GM23338 (cell line): ENCODE data around the gene ADPGK. TPM values are rescaled to one million over a fixed set of nuclear protein-coding genes. Genes with fewer than 3 reads are reported as not detected.

Experiments
- ATAC-seq: fragments of 200-7000 bp; cut with Tn5 transposase; 3 replicates; pipeline ENCODE4 v1.9.1; 2020
- DNase-seq: peaks from one replicate; pipeline ENCODE4 v3.0.0-alpha.2; 2015; ENCODE audit warnings: low spot score
- H2AFZ ChIP-seq: fragments of 200-600 bp; sonication (generic); 2 replicates; pipeline ENCODE4 v1.8.0; 2016; ENCODE audit warnings: antibody characterized with exemption, mild to moderate bottlenecking, moderate library complexity
- H3F3A ChIP-seq: fragments of 200-600 bp; sonication (generic); replicated peaks from 2 replicates; pipeline ENCODE4 v1.8.0; 2017; ENCODE audit warnings: antibody characterized with exemption, mixed run types, low read depth
- H3K27ac ChIP-seq: fragments of 200-600 bp; sonication (generic); 2 replicates; pipeline ENCODE4 v1.6.1; 2016; ENCODE audit warnings: low read depth
- H3K27me3 ChIP-seq: fragments of 200-600 bp; sonication (generic); 2 replicates; pipeline ENCODE4 v1.8.0; 2016; ENCODE audit warnings: mild to moderate bottlenecking, mixed run types, moderate library complexity; ENCODE audit not compliant: insufficient read depth
- H3K36me3 ChIP-seq: fragments of 200-600 bp; sonication (generic); 2 replicates; pipeline ENCODE4 v1.8.0; 2016; ENCODE audit warnings: mild to moderate bottlenecking; ENCODE audit not compliant: insufficient read depth
- H3K4me1 ChIP-seq: fragments of 200-600 bp; sonication (generic); 2 replicates; pipeline ENCODE4 v1.8.0; 2016; ENCODE audit warnings: mild to moderate bottlenecking, moderate library complexity; ENCODE audit not compliant: insufficient read depth
- H3K4me2 ChIP-seq: fragments of 200-600 bp; sonication (generic); 2 replicates; pipeline ENCODE4 v1.7.1; 2017; ENCODE audit warnings: mixed run types
- H3K4me3 ChIP-seq: fragments of 200-600 bp; sonication (generic); 2 replicates; pipeline ENCODE4 v1.6.1; 2016; ENCODE audit warnings: mixed run types
- H3K79me2 ChIP-seq: fragments of 200-600 bp; sonication (generic); replicated peaks from 2 replicates; pipeline ENCODE4 v1.8.0; 2017; ENCODE audit warnings: mild to moderate bottlenecking; ENCODE audit not compliant: insufficient read depth
- H3K9me2 ChIP-seq: fragments of 200-600 bp; sonication (generic); 2 replicates; pipeline ENCODE4 v1.8.0; 2017; ENCODE audit not compliant: insufficient read depth
- H4K20me1 ChIP-seq: fragments of 200-600 bp; sonication (generic); replicated peaks from 2 replicates; pipeline ENCODE4 v1.8.0; 2017; ENCODE audit warnings: mild to moderate bottlenecking; ENCODE audit not compliant: insufficient read depth
- H3K27ac Mint-ChIP-seq: 2 replicates; pipeline ENCODE4 v1.8.0; 2020; ENCODE audit warnings: inconsistent platforms, mild to moderate bottlenecking, moderate library complexity, mixed read lengths
- H3K27me3 Mint-ChIP-seq: 3 replicates; pipeline ENCODE4 v1.8.0; 2022; ENCODE audit warnings: low read depth, mild to moderate bottlenecking, moderate library complexity, mixed read lengths, inconsistent platforms; ENCODE audit not compliant: insufficient read depth, poor library complexity
- H3K36me3 Mint-ChIP-seq: 3 replicates; pipeline ENCODE4 v1.8.0; 2021; ENCODE audit warnings: low read depth, mild to moderate bottlenecking, inconsistent platforms, moderate library complexity, mixed read lengths
- H3K4me1 Mint-ChIP-seq: 3 replicates; pipeline ENCODE4 v1.8.0; 2020; ENCODE audit warnings: mild to moderate bottlenecking, inconsistent platforms, mixed read lengths
- H3K4me3 Mint-ChIP-seq: 3 replicates; pipeline ENCODE4 v1.8.0; 2021; ENCODE audit warnings: moderate library complexity, mild to moderate bottlenecking, inconsistent platforms, mixed read lengths
- H3K9me3 Mint-ChIP-seq: 3 replicates; pipeline ENCODE4 v1.8.0; 2020; ENCODE audit warnings: moderate library complexity, mild to moderate bottlenecking, inconsistent platforms, mixed read lengths
- CREB1 ChIP-seq: fragments of 250-450 bp; sonication (Bioruptor Pico); IDR thresholded peaks from 2 replicates; pipeline ENCODE4 v1.5.0; 2020; ENCODE audit warnings: low read depth, mild to moderate bottlenecking, moderate library complexity
- EZH2 ChIP-seq: fragments of 200-600 bp; sonication (generic); IDR thresholded peaks from one replicate; pipeline ENCODE4 v1.8.0; 2017; ENCODE audit warnings: antibody characterized with exemption, mild to moderate bottlenecking, low read depth; ENCODE audit not compliant: unreplicated experiment
- EZH2phosphoT487 ChIP-seq: fragments of 200-600 bp; sonication (generic); IDR thresholded peaks from one replicate; pipeline ENCODE4 v1.8.1; 2018; ENCODE audit warnings: antibody characterized with exemption; ENCODE audit not compliant: unreplicated experiment
- STAT1 ChIP-seq: IDR thresholded peaks from one replicate; pipeline ENCODE4 v1.6.1; 2016; ENCODE audit warnings: antibody characterized with exemption; ENCODE audit not compliant: unreplicated experiment
- ZNF114 ChIP-seq: fragments of 250-450 bp; sonication (Bioruptor Pico); IDR thresholded peaks from 2 replicates; pipeline ENCODE4 v1.5.0; 2020; ENCODE audit warnings: mild to moderate bottlenecking, moderate library complexity
- ZNF331 ChIP-seq: fragments of 250-450 bp; sonication (Bioruptor Pico); IDR thresholded peaks from 2 replicates; pipeline ENCODE4 v1.5.0; 2020; ENCODE audit warnings: low read depth, mild to moderate bottlenecking, moderate library complexity
- polyA plus RNA-seq: library from polyadenylated mRNA; unstranded; fragments of >200 nt; fragmentation: Nextera tagmentation; extraction: Ambion mirVana; gene quantifications from 2 replicates; pipeline ENCODE4 v1.2.1, GENCODE V29; 2016
- total RNA-seq: library from RNA; depleted of rRNA; stranded (reverse); fragments of >200 nt; shearing (Covaris generic); gene quantifications from 2 replicates; pipeline ENCODE4 v1.2.3, GENCODE V29; 2014
- TF ChIP-seq, protein P1 (sequence below): IDR thresholded peaks from 2 replicates; pipeline ENCODE4 v1.6.1; 2016; ENCODE audit warnings: antibody characterized with exemption
- TF ChIP-seq, protein P2 (sequence below), 2 experiments: fragments of 200-600 bp in 1 of 2; sonication (generic) in 1 of 2; conservative IDR thresholded peaks; 2 replicates each; pipeline versions ENCODE4 v1.5.1 to v1.6.1; 2016 to 2017; ENCODE audit warnings: antibody characterized with exemption in 2 of 2, low read depth in 2 of 2, mild to moderate bottlenecking in 2 of 2, moderate library complexity in 1 of 2
- TF ChIP-seq, protein P3 (sequence below): IDR thresholded peaks from one replicate; pipeline ENCODE4 v1.6.1; 2018; ENCODE audit warnings: antibody characterized with exemption; ENCODE audit not compliant: unreplicated experiment

Gene ADPGK
- total and polyA plus RNA-seq, 2 experiments from 2014 or later: 21.5 to 57.0 TPM

DNA sequence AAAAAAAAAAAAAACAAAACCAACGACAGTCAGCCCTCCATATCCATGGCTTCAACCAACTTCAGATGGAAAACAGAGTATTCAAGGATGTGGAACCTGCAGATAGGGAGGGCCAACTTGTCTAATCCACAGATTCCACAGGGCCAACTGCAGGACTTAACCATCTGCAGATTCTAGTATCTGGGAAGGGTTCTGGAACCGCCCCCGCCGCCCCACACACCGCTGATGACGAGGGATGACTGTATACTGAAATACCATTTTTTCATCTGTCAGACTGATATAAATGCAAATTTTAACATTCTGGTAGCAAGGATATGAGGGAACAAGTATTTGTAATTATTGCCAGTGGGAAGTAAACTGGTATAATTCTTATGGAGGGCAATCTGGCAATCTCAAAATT lies 29.5 kb downstream of the ADPGK start:
- H3K27ac ChIP-seq: no peak overlapping the region
- DNase-seq: no peak
- no peaks in the 10 kb centered on the region; the same call in 1 of the 2 replicates for H4K20me1 ChIP-seq
- no peaks in the 10 kb centered on the region for H3K9me2 ChIP-seq
- no peaks in the 10 kb centered on the region for H3K4me1 Mint-ChIP-seq
- H3K9me3 Mint-ChIP-seq: no peaks in the 10 kb centered on the region; the same call in 2 of the 3 replicates
- H3K4me3 ChIP-seq: no peak overlapping the region
- peaks cover 1% of the 10 kb centered on the region for H3K27me3 Mint-ChIP-seq
- no peak overlapping the region for H3K4me3 Mint-ChIP-seq
- no peak overlapping the region for H3K27ac Mint-ChIP-seq
- H3K4me1 ChIP-seq: no peaks in the 10 kb centered on the region
- no peaks in the 10 kb centered on the region for H3K27me3 ChIP-seq
- H3K79me2 ChIP-seq: no peaks in the 10 kb centered on the region
- no peak overlapping the region for H2AFZ ChIP-seq
- no peak for ATAC-seq
- H3F3A ChIP-seq: no peaks in the 10 kb centered on the region
- peaks cover 49% of the 10 kb centered on the region for H3K36me3 Mint-ChIP-seq
- TF ChIP-seq ZNF331 (CRISPR knock-in tag) (no peak), EZH2phosphoT487 (no peak), EZH2 (no peak), STAT1 (no peak), ZNF114 (CRISPR knock-in tag) (no peak), CREB1 (no peak)
- TF ChIP-seq, protein P1, sequence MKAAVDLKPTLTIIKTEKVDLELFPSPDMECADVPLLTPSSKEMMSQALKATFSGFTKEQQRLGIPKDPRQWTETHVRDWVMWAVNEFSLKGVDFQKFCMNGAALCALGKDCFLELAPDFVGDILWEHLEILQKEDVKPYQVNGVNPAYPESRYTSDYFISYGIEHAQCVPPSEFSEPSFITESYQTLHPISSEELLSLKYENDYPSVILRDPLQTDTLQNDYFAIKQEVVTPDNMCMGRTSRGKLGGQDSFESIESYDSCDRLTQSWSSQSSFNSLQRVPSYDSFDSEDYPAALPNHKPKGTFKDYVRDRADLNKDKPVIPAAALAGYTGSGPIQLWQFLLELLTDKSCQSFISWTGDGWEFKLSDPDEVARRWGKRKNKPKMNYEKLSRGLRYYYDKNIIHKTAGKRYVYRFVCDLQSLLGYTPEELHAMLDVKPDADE: no peak
- TF ChIP-seq, protein P2, sequence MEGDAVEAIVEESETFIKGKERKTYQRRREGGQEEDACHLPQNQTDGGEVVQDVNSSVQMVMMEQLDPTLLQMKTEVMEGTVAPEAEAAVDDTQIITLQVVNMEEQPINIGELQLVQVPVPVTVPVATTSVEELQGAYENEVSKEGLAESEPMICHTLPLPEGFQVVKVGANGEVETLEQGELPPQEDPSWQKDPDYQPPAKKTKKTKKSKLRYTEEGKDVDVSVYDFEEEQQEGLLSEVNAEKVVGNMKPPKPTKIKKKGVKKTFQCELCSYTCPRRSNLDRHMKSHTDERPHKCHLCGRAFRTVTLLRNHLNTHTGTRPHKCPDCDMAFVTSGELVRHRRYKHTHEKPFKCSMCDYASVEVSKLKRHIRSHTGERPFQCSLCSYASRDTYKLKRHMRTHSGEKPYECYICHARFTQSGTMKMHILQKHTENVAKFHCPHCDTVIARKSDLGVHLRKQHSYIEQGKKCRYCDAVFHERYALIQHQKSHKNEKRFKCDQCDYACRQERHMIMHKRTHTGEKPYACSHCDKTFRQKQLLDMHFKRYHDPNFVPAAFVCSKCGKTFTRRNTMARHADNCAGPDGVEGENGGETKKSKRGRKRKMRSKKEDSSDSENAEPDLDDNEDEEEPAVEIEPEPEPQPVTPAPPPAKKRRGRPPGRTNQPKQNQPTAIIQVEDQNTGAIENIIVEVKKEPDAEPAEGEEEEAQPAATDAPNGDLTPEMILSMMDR (conservative IDR thresholded peaks at IDR 0.05; ENCODE audit: low read depth in 2 of 2): no peak
- TF ChIP-seq, protein P3, sequence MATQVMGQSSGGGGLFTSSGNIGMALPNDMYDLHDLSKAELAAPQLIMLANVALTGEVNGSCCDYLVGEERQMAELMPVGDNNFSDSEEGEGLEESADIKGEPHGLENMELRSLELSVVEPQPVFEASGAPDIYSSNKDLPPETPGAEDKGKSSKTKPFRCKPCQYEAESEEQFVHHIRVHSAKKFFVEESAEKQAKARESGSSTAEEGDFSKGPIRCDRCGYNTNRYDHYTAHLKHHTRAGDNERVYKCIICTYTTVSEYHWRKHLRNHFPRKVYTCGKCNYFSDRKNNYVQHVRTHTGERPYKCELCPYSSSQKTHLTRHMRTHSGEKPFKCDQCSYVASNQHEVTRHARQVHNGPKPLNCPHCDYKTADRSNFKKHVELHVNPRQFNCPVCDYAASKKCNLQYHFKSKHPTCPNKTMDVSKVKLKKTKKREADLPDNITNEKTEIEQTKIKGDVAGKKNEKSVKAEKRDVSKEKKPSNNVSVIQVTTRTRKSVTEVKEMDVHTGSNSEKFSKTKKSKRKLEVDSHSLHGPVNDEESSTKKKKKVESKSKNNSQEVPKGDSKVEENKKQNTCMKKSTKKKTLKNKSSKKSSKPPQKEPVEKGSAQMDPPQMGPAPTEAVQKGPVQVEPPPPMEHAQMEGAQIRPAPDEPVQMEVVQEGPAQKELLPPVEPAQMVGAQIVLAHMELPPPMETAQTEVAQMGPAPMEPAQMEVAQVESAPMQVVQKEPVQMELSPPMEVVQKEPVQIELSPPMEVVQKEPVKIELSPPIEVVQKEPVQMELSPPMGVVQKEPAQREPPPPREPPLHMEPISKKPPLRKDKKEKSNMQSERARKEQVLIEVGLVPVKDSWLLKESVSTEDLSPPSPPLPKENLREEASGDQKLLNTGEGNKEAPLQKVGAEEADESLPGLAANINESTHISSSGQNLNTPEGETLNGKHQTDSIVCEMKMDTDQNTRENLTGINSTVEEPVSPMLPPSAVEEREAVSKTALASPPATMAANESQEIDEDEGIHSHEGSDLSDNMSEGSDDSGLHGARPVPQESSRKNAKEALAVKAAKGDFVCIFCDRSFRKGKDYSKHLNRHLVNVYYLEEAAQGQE: no peak
- no peak overlapping the region for H3K4me2 ChIP-seq
- peaks cover 9% of the 10 kb centered on the region; the same call in 1 of the 2 replicates for H3K36me3 ChIP-seq
